HG02623 (cell line): ENCODE data around the gene GRIK3.
"Not testable (repeated sequence)": the region's sequence is repeated elsewhere in the genome, so short reads cannot be mapped to it uniquely, and the experiment has no call there.

ENCODE experiments used
- ATAC-seq: cut with Tn5 transposase; IDR thresholded peaks from one replicate; pipeline ENCODE4 v1.9.1; 2021; ENCODE audit warnings: moderate library complexity; ENCODE audit not compliant: unreplicated experiment

GRIK3 gene

GRCh38 chr1:37034121-37035013, at the start of gene GRIK3:
Gene GRIK3 (minus strand): TSS chr1:37034515. CDS start chr1:37034108, 407 bp downstream.
- ATAC-seq, result no peak

- ATAC-seq, result no peak
These were observed 49.7 kb upstream of the GRIK3 start for GRCh38 chr1:37084013-37084412.

GRCh38 chr1:37083603-37084002, 49.3 kb upstream of the GRIK3 start:
- ATAC-seq, result no peak

- not testable (repeated sequence) for ATAC-seq
These were observed 46.1 kb upstream of the GRIK3 start for GRCh38 chr1:37080296-37080986.

- no peak for ATAC-seq
These were observed 44.6 kb upstream of the GRIK3 start for GRCh38 chr1:37078866-37079265.

- ATAC-seq, result no peak
These were observed 41.9 kb upstream of the GRIK3 start for GRCh38 chr1:37076168-37076567.

- no peak for ATAC-seq
These were observed 39.6 kb upstream of the GRIK3 start for GRCh38 chr1:37073854-37074379.

GRCh38 chr1:37073152-37073853, 39.0 kb upstream of the GRIK3 start:
- ATAC-seq, result no peak

GRCh38 chr1:37071829-37072228, 37.5 kb upstream of the GRIK3 start:
- no peak for ATAC-seq

GRCh38 chr1:37070126-37070525, 35.8 kb upstream of the GRIK3 start:
- ATAC-seq, result no peak

GRCh38 chr1:37069406-37069805, 35.1 kb upstream of the GRIK3 start:
- ATAC-seq, result no peak

- ATAC-seq, result no peak
These were observed 34.6 kb upstream of the GRIK3 start for GRCh38 chr1:37068897-37069296.

GRCh38 chr1:37068260-37068659, 33.9 kb upstream of the GRIK3 start:
- ATAC-seq, result no peak

- ATAC-seq, result no peak
These were observed 29.7 kb upstream of the GRIK3 start for GRCh38 chr1:37064039-37064438.

GRCh38 chr1:37059346-37059745, 25.0 kb upstream of the GRIK3 start:
- no peak for ATAC-seq

GRCh38 chr1:37058424-37058988, 24.2 kb upstream of the GRIK3 start:
- ATAC-seq, result no peak

GRCh38 chr1:37056325-37056724, 22.0 kb upstream of the GRIK3 start:
- ATAC-seq, result no peak

GRCh38 chr1:37055631-37056030, 21.3 kb upstream of the GRIK3 start:
- no peak for ATAC-seq

GRCh38 chr1:37053173-37053572, 18.9 kb upstream of the GRIK3 start:
- no peak for ATAC-seq

GRCh38 chr1:37052120-37052519, 17.8 kb upstream of the GRIK3 start:
- no peak for ATAC-seq

GRCh38 chr1:37051346-37051745, 17.0 kb upstream of the GRIK3 start:
- no peak for ATAC-seq
